Stomach (tissue), 4 donors: Measurements from ENCODE around the gene PDE8B.

ENCODE experiments used
- POLR2AphosphoS5 ChIP-seq, 3 donors: sonication (generic); formaldehyde crosslinking; IDR thresholded peaks; one replicate each; pipeline ENCODE4 v1.6.1; 2016; ENCODE audit warnings: antibody characterized with exemption in 3 of 3
- TF ChIP-seq, protein P1 (sequence below), 7 experiments: fragments of 450-650 bp in 4 of 7; fragments of 200-600 bp in 3 of 7; sonication (generic) in 3 of 7; IDR thresholded peaks; one replicate each; pipeline ENCODE4 v1.5.1; 2016 to 2019; ENCODE audit warnings: antibody characterized with exemption in 7 of 7, control low read depth in 2 of 7, mild to moderate bottlenecking in 1 of 7

DNA sequence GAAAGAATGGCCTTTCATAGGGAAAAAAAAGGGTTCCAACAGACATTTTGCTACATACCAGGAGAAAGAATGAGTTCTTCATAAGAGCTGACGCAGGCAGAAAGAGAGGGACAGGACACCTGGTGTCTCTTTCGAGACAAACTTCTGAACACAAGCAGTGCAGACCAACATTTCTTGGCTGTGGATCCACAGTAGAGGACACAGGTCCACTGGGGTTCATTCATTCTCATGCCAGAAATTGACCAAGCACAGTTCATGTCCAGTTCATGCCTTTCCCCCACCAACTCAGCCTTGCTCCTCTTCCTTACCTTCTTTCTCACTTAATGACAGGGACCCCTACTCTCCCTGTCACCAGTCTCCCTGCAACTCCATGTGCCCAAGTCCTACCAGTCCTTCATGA is 144.0 kb downstream of the PDE8B start:
- TF ChIP-seq, protein P1, sequence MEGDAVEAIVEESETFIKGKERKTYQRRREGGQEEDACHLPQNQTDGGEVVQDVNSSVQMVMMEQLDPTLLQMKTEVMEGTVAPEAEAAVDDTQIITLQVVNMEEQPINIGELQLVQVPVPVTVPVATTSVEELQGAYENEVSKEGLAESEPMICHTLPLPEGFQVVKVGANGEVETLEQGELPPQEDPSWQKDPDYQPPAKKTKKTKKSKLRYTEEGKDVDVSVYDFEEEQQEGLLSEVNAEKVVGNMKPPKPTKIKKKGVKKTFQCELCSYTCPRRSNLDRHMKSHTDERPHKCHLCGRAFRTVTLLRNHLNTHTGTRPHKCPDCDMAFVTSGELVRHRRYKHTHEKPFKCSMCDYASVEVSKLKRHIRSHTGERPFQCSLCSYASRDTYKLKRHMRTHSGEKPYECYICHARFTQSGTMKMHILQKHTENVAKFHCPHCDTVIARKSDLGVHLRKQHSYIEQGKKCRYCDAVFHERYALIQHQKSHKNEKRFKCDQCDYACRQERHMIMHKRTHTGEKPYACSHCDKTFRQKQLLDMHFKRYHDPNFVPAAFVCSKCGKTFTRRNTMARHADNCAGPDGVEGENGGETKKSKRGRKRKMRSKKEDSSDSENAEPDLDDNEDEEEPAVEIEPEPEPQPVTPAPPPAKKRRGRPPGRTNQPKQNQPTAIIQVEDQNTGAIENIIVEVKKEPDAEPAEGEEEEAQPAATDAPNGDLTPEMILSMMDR (IDR thresholded peaks at IDR 0.05), result no peak
- no peak for TF ChIP-seq POLR2AphosphoS5 (IDR thresholded peaks at IDR 0.05)
